Upper lobe of left lung (tissue), 4 donors: Measurements from ENCODE around the gene ADAMTS7.

Source experiments
- CTCF ChIP-seq, 6 experiments: fragments of 450-650 bp in 4 of 6; fragments of 200-600 bp in 2 of 6; sonication (generic) in 2 of 6; IDR thresholded peaks; one replicate each; pipeline ENCODE4 v1.5.1; 2016 to 2019; ENCODE audit warnings: antibody characterized with exemption in 6 of 6
- POLR2A ChIP-seq, 4 donors: fragments of 450-650 bp; IDR thresholded peaks; one replicate each; pipeline ENCODE4 v1.5.1; 2016 to 2017; ENCODE audit warnings: antibody characterized with exemption in 4 of 4, mild to moderate bottlenecking in 2 of 4
- POLR2AphosphoS5 ChIP-seq, 2 donors: sonication (generic); formaldehyde crosslinking; IDR thresholded peaks; one replicate each; pipeline ENCODE4 v1.5.1; 2017; ENCODE audit warnings: antibody characterized with exemption in 2 of 2

DNA sequence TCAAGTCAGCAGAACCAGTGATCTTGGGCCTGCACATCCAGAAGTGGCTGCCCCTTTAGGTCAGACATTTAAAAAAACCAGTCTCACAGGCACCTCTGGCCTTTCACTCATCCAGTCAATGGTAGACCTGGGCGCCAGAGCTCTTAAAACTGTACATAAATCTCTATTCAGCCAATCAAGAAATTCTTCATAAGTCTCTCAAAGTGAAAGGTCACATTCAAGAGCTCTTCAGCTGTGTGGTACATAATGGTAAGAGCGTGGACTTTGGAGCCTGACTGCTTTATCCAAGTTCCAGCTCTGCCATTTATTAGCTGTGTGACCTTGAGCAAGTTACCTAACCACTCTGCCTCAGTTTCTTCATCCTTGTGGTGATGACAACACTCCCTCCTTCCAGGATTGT lies 39.1 kb upstream of the ADAMTS7 start:
- no peak for TF ChIP-seq POLR2A (IDR thresholded peaks at IDR 0.05)
- TF ChIP-seq POLR2AphosphoS5 (IDR thresholded peaks at IDR 0.05), result no peak
- no peak for TF ChIP-seq CTCF (IDR thresholded peaks at IDR 0.05)
